ENCODE results near the gene ETS2.
"Not testable (repeated sequence)": the region's sequence is repeated elsewhere in the genome, so short reads cannot be mapped to it uniquely, and the experiment has no call there.

ETS2 gene

DNA sequence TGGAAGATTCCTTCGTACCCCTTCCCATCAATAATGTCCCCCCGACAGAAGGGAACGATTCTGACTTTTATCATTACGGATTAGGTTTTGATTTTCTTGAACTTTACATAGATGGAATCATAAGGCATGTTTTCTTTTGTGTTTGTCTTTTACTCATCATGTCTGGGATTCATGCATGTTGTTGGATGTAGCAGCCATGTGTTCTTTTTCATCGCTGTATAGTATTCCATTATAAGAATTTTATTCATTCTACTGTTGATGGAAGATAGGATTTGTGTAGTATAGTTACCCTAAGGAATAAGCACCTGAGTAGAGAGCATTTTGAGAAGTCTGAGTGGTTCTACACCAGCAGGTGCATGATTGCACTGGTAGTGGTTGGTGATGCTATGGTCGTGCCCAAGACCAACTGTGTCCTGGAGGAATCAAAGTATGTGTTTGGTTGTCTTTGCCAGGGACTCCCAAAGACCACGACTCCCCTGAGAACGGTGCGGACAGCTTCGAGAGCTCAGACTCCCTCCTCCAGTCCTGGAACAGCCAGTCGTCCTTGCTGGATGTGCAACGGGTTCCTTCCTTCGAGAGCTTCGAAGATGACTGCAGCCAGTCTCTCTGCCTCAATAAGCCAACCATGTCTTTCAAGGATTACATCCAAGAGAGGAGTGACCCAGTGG, 13.5 kb downstream of the ETS2 start:
- DNase-seq: no peak

DNA sequence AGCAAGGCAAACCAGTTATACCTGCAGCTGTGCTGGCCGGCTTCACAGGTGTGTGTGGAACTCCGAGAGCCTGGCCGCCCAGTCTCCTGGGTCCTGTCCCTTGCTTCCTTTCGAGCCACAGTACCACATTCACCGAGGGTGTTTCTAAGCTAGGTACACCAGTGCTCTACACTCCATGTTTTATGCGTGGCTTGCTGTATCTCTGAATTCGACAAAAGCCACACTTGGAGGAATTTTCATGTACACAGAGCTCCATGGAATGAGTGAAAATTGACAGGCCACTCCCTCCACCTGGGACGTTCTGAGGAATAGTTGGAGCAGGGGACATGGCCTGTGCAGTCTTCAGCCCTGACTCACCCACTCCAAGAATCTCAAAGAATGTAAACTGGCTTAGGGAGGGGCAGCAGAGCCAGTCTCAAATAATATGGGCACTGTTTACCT, 14.0 kb downstream of the ETS2 start:
- DNase-seq: no peak

- peak; percentile 33 for DNase-seq
Observed at GRCh38 chr21:38820471-38821239, 14.9 kb downstream of the ETS2 start.

- no peak for DNase-seq
Observed at GRCh38 chr21:38821248-38821647, 15.5 kb downstream of the ETS2 start.

DNA sequence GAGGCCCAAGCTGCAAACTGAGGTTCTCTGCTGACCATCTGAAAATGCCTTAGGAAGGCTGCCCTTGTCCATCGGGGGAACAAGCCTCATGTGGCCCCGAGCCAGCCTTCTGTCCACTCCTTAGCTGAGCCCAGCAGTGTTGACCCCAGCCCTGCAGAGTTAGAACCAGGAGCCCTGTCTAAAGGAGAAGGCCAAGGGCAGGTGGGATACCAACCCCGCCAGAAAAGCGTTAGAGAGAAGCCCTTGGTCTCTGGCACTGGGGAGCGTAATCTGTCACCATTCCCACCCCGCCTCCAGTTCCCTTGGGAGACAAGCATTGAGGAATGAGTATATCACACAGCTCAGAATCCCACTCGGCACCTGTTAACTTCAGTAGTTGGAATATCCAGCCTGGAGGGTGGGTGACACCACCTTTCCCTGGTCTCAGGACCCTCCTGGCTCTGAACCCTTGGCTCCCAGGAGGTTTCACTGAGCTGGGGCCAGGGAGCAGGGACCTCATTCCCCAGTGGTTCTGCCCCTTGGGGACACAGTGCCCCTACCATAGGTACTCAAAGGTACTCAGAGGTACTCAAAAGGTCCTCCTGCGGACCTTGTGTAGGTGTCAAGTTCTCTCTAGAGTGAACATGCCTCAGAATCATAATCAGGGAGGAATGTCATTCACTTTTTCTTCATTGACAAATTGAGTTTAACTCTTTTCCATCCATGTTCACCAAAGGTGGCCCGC, 16.4 kb downstream of the ETS2 start:
- DNase-seq: no peak

DNA sequence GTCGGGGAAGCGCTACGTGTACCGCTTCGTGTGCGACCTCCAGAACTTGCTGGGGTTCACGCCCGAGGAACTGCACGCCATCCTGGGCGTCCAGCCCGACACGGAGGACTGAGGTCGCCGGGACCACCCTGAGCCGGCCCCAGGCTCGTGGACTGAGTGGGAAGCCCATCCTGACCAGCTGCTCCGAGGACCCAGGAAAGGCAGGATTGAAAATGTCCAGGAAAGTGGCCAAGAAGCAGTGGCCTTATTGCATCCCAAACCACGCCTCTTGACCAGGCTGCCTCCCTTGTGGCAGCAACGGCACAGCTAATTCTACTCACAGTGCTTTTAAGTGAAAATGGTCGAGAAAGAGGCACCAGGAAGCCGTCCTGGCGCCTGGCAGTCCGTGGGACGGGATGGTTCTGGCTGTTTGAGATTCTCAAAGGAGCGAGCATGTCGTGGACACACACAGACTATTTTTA, 17.1 kb downstream of the ETS2 start:
- no peak for DNase-seq

- DNase-seq: no peak
Observed at GRCh38 chr21:38823737-38824123, 18.0 kb downstream of the ETS2 start.

GRCh38 chr21:38824124-38824822, 18.5 kb downstream of the ETS2 start:
- no peak for DNase-seq

GRCh38 chr21:38825269-38825668, 19.5 kb downstream of the ETS2 start:
- DNase-seq: peak; percentile 14

DNA sequence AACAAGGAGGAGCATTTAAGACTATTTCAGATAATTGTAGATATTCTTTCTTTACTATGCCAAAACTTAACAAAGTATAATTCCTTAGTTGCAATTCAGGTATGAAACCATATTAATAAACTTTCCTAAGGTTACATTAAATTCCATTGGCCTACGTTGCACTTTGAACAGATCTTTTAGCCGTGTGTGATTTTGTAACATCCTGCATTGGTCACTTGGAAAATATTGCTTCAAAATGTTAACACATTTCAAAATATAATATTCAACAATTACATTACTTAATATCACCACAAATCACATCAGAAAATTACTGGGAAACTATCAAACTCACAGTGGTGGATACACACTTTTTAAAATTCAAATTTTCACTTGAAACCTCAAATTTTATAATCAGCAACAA, 20.2 kb downstream of the ETS2 start:
- no peak for DNase-seq

GRCh38 chr21:38828111-38828510, 22.4 kb downstream of the ETS2 start:
- not testable (repeated sequence) for DNase-seq

DNA sequence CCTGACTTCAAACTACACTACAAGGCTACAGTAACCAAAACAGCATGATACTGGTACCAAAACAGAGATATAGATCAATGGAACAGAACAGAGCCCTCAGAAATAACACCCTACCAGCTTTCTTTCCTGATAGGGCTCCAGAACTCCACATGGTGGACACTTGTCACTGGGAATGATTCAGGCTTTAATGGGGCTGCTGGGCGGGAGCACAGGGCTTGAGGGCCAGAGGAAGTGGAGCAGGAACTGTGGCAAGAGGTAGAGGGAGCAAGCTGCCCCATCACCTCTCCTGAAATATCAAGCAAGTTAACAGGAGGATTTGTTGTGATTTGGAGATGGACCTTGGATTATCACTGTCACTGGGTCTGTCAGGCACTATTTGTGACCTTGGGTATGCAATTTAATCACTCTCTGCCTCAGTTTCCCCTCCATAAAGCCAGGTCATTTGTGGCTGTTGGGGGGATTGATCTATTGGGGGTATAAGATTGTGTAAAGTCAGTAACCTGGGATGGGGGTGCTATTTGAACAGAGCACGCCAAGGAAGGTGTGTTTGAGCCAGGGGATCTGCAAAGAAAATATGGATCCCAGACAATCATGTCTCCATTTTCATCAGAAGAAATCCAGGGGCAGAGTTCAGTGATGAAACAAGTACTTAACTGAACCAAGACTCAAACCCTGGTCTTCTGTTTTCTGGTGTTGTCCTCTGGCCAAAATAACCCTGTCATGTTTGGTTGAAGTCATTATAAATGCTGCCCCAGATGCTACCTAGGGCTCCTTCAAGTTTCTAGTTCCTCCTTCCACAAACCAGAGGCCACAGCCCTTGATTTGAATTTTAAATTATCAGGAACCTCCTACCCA, 25.2 kb downstream of the ETS2 start:
- DNase-seq: no peak

DNA sequence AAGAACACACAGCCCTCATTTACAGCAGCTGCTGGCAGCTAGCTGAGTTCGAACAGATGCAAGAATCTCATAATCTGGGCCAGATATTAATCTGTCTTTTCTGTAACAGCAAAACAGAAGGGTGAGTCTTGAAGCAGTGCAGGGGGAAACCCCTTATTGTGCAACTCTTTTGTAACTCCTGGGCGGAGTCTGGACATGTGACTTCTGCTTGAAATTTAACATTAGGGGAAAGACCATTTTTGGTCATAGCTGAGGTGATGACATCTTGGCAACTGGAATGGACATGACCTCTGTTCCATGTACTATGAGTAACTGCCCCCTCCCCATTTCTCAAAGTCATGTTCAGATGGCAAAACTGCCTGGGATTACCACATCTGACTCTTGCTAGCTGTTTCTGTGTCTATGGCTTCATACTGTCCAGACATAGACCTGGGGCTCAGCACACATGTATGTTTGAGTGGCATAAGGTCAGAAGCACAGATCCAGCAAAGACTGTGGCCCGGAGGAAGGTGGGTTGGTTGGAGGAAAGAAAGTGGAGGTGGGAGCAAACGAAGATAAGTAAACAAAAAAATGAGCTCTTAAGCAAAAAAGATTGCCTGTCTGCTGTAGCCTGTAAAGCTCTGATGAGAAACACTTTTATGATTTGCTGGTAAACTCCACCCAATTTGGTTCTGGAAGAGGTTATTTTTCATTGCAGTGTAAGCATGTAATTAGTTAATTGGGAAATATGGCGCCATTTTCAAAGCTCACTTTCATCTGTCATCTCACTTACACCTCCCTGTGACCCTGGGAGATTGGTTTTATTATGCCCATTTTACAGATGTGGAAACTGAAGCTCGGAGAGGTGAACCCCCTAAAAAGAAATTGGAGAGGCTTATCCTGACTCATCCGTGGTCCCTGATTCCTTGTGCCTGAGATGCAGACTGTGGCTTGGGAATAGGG, 26.1 kb downstream of the ETS2 start:
- no peak for DNase-seq

DNA sequence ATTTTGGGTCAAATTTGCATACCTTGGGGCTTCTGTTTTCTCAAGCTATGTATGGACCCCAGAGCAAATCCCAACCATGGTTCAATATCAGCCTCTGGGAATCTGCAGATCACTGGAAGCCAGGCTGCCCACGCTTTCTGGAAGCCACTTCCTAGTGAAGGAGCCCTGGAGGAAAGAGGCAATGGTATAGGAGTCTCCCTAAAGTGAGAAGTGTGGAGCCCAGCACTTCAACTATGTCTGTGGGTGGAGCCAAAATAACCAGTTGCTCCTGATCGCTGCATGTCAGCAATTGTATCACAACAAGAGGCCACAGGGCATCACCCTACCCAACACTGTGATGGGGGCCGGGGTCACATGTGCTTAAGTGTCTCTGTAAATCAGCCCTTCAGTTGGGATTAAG, 26.9 kb downstream of the ETS2 start:
- DNase-seq: no peak

GRCh38 chr21:38833117-38833516, 27.4 kb downstream of the ETS2 start:
- DNase-seq: peak; percentile 12

GRCh38 chr21:38834725-38835124, 29.0 kb downstream of the ETS2 start:
- DNase-seq: peak; percentile 83

DNA sequence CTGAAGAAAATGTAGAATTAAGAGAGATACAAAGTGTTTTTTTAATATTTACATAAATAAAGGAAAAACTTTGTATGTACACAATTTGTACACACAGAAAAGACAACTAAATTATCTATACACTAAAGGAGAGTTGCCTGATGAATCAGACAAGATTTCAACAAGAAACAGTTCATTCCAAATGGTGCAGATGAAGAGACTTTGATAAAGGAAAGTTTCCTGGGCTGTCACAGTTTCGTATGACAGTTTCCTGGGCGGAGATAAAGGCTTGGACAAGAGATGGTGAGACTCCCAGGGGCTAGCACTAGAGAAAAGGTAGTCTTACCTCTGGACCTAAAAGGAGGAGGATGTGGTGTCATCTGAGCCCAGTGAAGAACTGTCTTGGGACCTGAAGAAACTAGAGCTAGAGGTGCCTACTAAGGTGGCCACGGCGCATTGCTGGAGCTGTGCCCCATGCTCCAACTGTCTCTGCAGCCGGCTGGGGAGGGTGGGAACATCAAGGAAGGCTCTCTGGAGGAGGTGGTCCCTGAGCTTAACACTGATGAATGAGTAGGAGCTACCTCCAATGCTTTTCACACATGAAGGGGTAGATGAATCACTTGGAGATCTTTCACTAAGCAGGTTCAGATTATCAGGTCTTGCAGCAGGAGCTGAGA, 32.2 kb downstream of the ETS2 start:
- no peak for DNase-seq

DNA sequence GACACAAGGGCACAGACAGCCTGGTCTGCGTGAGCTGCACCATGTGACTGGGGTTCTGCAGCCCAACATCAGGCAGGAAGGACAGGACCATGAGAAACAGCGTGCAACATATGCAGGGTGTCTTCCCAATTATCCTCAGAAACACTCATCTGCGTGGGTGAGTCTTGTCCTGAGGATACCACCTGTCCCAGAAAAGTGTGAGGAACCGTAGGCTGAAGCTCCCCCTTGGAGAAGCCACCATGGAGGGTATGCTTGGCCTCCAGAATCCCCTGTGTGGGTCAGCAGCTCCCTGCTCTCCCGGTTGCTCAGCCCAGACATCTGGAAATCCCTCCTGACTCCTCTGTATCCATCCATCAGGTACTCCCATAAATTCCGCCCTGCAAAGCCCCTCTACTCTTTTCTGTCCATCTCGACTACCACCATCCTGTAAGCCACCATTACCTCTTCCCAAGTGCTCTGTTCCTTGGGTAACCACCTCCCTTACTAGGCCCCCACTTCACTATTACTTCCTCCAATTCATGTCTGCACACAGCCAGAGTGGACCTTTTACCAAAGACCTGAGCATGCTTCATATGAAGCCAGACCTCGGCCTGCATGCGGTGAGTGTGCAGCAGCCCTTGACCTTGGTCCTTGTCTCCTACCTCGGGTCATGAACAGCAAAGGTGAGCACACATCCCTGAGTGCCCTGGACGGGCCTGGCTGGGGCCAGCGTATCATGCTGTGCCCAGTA, 33.0 kb downstream of the ETS2 start:
- no peak for DNase-seq

All from DMS53 (cell line).